ENCODE measurements around the gene RXRA. TPM values are rescaled to one million over a fixed set of nuclear protein-coding genes. Genes with fewer than 3 reads are reported as not detected.

The RXRA gene
- polyA plus RNA-seq, 1 experiment = 5.3 TPM

GRCh38 chr9:134386951-134387831 lies 60.9 kb downstream of the RXRA start:
- ChIA-PET CTCF (no interaction called here), POLR2A (interaction anchor here (0.6 to 1.0 kb wide), 2 partner anchors 10 to 38 kb away, joined by 3 to 8 read pairs; no protein-coding TSS in a partner anchor)
- no peak overlapping the region for H3K4me3 ChIP-seq (ENCODE audit: low read depth, low read length)
- H3K9me3 ChIP-seq (ENCODE audit: control insufficient read depth, insufficient read depth, low read length) = no peaks in the 10 kb centered on the region; the same call in 1 of the 2 replicates
- no peak for DNase-seq (ENCODE audit: low read depth, low spot score)
- no peak for TF ChIP-seq CTCF (IDR thresholded peaks at IDR 0.05; ENCODE audit: low read depth, low read length)
- H3K27me3 ChIP-seq (ENCODE audit: control insufficient read depth, insufficient read depth, low read length) = no peaks in the 10 kb centered on the region
- H3K27ac ChIP-seq (ENCODE audit: low read depth, low read length) = no peak overlapping the region

- POLR2A ChIA-PET = no interaction called here
- H3K27me3 ChIP-seq (ENCODE audit: control insufficient read depth, insufficient read depth, low read length) = no peaks in the 10 kb centered on the region
- CTCF ChIA-PET = interaction anchor here (1.1 kb wide), 1 partner anchor 11 kb away, joined by 4 read pairs; no protein-coding TSS in a partner anchor
- no peak overlapping the region for H3K4me3 ChIP-seq (ENCODE audit: low read depth, low read length)
- TF ChIP-seq CTCF (IDR thresholded peaks at IDR 0.05; ENCODE audit: low read depth, low read length) = no peak
- H3K9me3 ChIP-seq (ENCODE audit: control insufficient read depth, insufficient read depth, low read length) = no peaks in the 10 kb centered on the region; the same call in 1 of the 2 replicates
- DNase-seq (ENCODE audit: low read depth, low spot score) = no peak
- no peak overlapping the region for H3K27ac ChIP-seq (ENCODE audit: low read depth, low read length)
These were observed 62.1 kb downstream of the RXRA start for GRCh38 chr9:134388289-134388808.

- ChIA-PET CTCF (interaction anchor here (1.1 kb wide), 1 partner anchor 11 kb away, joined by 4 read pairs; no protein-coding TSS in a partner anchor), POLR2A (no interaction called here)
- H3K27ac ChIP-seq (ENCODE audit: low read depth, low read length) = no peak overlapping the region
- TF ChIP-seq CTCF (IDR thresholded peaks at IDR 0.05; ENCODE audit: low read depth, low read length) = no peak
- no peak for DNase-seq (ENCODE audit: low read depth, low spot score)
- H3K9me3 ChIP-seq (ENCODE audit: control insufficient read depth, insufficient read depth, low read length) = no peaks in the 10 kb centered on the region; the same call in 1 of the 2 replicates
- H3K4me3 ChIP-seq (ENCODE audit: low read depth, low read length) = no peak overlapping the region
- no peaks in the 10 kb centered on the region for H3K27me3 ChIP-seq (ENCODE audit: control insufficient read depth, insufficient read depth, low read length)
These were observed 62.7 kb downstream of the RXRA start for GRCh38 chr9:134388976-134389375.

GRCh38 chr9:134389642-134390041 lies 63.4 kb downstream of the RXRA start:
- H3K4me3 ChIP-seq (ENCODE audit: low read depth, low read length) = no peak overlapping the region
- ChIA-PET CTCF (no interaction called here), POLR2A (no interaction called here)
- H3K27me3 ChIP-seq (ENCODE audit: control insufficient read depth, insufficient read depth, low read length) = no peaks in the 10 kb centered on the region
- DNase-seq (ENCODE audit: low read depth, low spot score) = no peak
- H3K9me3 ChIP-seq (ENCODE audit: control insufficient read depth, insufficient read depth, low read length) = no peaks in the 10 kb centered on the region; the same call in 1 of the 2 replicates
- H3K27ac ChIP-seq (ENCODE audit: low read depth, low read length) = no peak overlapping the region
- TF ChIP-seq CTCF (IDR thresholded peaks at IDR 0.05; ENCODE audit: low read depth, low read length) = no peak

- CTCF ChIA-PET = no interaction called here
- H3K27me3 ChIP-seq (ENCODE audit: control insufficient read depth, insufficient read depth, low read length) = no peaks in the 10 kb centered on the region
- no peak for TF ChIP-seq CTCF (IDR thresholded peaks at IDR 0.05; ENCODE audit: low read depth, low read length)
- H3K27ac ChIP-seq (ENCODE audit: low read depth, low read length) = no peak overlapping the region
- DNase-seq (ENCODE audit: low read depth, low spot score) = no peak
- H3K9me3 ChIP-seq (ENCODE audit: control insufficient read depth, insufficient read depth, low read length) = no peaks in the 10 kb centered on the region; the same call in 1 of the 2 replicates
- POLR2A ChIA-PET = no interaction called here
- H3K4me3 ChIP-seq (ENCODE audit: low read depth, low read length) = no peak overlapping the region
These were observed 64.3 kb downstream of the RXRA start for GRCh38 chr9:134390537-134390936.
